Erythroblast (primary cell): ENCODE results near the gene C8B.

Experiments
- DNase-seq, 2 experiments: peaks; one replicate each; lab custom pipeline; 2025; lab: John Stamatoyannopoulos, UW
- GATA1 ChIP-seq: IDR thresholded peaks from 2 replicates; pipeline ENCODE4 v1.6.1; 2011; ENCODE audit warnings: low read depth, mild to moderate bottlenecking, control low read depth, low read length, moderate library complexity
- POLR2A ChIP-seq: IDR thresholded peaks from 2 replicates; pipeline ENCODE4 v1.6.1; 2011; ENCODE audit warnings: mild to moderate bottlenecking, low read length

C8B gene

DNA sequence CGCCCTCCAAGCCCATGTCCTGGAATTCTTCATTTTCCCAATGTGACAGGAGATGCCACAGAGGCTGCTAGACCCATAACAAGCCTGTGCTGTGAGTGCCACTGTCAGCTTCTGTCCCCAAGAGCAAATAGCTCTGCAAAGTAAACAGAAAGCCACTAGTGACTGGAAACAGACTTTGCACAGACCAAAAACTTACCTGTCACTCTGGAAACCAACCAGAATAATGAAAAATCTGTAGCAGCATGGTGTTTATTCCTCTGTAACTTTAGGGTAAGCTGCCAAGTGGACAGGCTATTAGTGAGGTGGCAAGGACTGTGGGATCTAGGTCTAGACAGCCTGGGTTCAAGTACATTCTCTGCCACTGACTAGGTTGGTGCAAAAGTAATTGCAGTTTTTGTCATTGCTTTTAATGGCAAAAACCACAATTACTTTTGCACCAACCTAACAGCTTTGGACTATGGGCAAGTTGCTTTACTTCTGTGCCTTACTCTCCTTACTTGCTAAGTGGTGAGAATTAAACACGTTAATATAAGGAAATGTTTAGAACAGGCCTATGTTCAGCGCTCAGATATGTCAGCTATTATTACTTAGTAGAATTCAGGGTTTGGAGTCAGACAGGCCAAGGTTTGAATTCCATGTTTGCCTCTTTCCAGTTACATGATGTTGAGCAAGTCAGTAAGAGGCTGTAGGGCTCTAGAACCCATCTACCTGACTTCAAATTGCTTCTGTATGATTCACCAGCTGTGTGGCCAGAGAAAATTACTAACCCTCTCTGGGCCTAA is at the start of gene C8B:
C8B (minus strand) TSS at position 100 of the 782 bp plus-strand sequence; CDS start at position 33, 67 bp downstream.
- TF ChIP-seq GATA1, result no peak
- TF ChIP-seq POLR2A, result no peak
- no peak for DNase-seq

DNA sequence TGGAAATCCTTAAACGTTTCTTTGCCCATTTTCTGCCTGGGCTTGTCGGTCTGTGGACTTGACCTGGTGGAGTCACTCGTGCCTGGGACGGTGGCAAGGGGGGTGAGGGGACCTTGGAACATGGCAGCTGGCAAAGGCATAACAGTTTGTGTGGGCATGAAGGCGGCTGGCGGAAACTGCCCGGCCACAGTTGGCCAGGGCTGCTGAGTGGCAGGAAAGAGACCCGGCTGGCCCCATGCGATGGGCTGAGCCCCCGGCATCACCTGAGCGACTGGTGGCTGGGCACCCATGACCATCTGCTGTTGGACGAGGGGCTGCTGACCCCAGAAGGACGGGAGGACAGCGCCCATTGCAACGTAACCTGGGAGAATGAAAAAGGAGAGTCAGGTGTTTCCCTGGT is 49.3 kb upstream of the C8B start:
- TF ChIP-seq POLR2A, result no peak
- TF ChIP-seq GATA1, result no peak
- no peak for DNase-seq

DNA sequence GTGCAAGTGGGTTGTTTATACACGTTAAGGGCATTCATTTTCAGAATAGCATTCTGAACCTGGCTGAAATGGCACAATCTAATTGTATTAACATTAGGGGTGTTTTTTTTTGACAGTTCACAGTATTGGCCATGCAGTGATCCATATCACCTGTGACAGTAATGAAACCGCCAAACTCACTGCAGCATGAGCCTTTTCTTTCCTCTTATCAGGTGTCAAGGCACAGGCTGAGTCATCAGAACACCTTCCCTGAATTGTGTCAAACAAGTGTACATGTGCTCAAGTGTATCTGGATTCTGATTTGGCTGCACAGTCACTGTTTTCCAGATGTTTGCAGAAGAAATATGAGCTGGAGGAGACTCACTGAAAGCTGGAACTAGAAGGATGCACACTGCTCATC is 47.7 kb upstream of the C8B start:
- no peak for DNase-seq
- no peak for TF ChIP-seq GATA1
- no peak for TF ChIP-seq POLR2A

DNA sequence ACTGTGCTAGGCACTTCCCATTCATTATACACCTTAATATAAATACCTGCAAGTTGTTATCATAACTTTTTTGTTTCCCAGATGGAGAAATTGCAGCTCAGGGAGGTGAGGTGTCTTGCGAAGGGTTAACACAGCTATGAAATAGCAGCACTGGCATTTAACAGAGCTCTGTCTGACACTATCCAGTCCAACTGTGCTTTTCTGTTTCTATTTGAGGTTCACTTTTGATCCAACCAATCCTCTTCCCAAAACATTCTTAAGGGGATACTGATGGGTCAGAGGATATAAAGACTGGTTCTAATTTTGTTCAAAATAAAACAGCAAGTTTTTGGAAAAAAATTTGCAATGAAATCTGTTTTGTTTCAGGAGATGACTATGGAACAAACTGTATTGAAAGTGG is 46.5 kb upstream of the C8B start:
- no peak for DNase-seq
- TF ChIP-seq GATA1, result no peak
- no peak for TF ChIP-seq POLR2A

DNA sequence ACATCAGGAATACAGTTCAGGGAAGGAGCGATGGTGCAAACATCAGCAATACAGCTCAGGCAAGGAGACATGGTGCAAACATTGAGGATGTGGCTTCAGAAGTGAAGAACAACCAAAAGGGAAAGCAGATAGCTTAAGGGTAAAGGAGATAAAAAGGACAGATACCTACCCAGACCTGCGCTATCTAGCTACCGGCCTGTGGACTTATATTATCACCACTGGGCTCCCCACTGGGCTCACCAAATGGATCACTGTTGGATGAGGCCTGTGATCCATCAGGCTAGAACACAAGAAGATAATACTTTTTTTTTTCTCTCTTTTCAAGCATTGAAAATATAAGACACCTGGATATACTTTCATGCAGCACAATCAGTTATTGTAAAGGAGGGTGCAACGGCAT is 44.7 kb upstream of the C8B start:
- TF ChIP-seq POLR2A (no peak), GATA1 (no peak)
- DNase-seq, result no peak

DNA sequence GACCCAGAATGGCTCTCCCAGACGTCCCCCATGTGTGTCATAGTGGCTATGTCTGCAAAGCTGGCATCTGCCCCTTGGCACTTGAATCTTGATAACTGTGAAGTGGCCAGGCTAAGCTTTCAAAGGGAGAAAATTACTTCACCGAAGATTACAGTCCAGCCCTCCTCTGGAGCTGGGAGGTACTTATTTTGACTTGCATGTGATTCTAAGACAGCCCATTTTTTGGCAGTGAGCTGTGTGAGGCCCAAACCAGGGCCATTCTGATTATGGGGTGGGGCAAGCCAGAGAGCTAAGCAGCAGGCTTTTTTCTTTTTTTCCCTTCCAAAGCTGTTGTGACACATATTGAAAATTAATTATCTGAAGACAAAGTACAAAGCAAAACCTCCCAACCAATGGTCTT is 42.1 kb upstream of the C8B start:
- DNase-seq, result no peak
- no peak for TF ChIP-seq POLR2A
- no peak for TF ChIP-seq GATA1

DNA sequence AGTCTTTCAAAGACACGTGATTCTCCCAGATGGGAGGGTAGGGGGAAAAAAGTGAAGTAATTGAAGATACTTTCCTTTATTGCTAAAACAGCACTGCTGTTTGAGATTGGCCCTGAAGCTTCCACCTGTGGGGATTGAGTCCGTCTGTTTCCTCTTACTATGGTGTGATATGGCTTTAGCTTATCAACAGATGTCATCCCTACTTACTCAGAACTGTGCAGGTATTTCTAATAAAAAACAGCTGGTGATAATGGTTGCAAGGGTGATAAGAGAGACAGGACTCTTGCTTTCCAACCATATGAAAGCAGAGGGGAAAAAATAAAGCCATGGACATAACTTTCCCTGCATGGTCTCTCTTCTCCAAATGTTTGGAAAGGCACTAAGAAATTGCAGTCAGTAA is 41.7 kb upstream of the C8B start:
- DNase-seq, result no peak
- TF ChIP-seq GATA1 (no peak), POLR2A (no peak)

DNA sequence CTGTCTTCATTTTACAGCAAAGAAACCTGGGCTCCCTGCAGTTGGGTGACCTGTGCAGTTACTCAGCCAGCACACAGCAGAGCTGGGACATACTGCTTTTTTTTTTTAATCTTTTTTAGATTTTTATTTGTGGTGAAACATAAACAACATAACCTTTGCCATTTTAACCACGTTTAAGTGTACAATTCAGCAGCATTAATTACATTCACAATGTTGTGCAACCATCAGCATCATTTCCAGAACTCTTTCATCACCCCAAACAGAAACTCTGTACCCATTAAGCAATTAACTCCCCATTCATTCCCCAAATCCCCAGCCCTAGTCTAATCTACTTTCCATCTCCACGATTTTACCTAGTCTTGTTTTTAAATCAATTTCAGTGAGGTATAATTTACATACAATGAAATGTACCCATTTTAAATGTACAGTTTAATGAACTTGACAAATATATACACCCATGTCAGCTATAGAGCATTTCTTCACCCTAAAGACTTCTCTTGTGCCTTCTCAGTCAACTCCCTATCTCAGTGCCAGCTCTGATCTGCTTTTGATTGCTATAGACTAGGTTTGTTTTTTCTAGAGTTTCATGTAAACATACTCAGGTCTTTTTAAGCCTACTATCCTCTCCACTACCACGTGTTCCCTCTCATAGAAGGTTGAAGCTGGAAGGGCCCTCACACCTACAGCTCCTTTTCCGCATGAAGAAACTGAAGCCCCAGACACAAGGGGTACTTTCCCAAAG is 37.8 kb upstream of the C8B start:
- DNase-seq, result no peak
- no peak for TF ChIP-seq POLR2A
- no peak for TF ChIP-seq GATA1

DNA sequence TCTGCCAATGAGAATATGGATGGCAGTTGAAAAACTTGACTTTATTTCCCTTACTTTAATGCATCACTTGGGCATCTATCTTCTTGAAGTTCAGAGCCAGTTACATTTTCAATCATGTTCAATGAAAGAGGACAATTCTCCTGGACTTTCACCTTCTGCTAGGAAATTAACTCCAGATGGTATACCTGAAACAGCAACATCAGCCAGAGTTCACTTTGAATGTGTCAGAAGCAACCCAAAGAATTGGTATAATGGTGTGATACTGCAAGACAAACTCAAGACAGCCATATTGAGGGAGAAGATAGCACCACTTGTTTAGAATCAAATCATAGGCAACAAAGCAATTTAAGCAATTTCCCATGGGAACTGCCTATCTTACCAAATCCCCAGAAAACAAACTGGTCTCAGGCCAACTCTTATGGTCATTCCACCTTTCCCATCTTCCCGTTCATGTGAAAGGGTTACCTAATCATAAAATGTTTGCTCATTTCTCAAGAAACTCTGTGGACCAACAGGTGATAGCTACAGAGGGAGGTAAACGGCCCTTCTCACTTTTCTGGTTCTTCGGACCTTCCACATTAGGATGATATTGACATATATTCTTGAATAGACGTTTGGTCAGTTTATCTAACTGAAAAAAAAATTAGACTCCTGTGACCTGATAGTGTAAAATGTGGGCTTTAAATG is 29.7 kb upstream of the C8B start:
- DNase-seq, result no peak
- TF ChIP-seq GATA1 (no peak), POLR2A (no peak)

DNA sequence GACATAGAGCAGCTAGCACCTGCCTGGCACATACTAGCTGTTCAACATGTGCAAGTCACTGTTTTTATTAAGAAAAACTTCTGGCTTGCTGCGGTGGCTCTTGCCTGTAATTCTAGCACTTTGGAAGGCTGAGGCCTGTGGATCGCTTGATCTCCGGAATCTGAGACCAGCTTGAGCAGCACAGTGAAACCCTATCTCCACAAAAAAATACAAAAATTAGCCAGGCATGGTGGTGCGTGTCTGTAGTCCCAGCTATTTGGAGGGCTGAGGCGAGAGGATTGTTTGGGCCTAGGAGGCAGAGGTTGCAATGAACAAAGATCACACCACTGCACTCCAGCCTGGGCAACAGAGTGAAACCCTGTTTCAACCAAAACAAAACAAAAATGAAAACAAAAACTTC is 27.7 kb upstream of the C8B start:
- no peak for DNase-seq
- no peak for TF ChIP-seq POLR2A
- no peak for TF ChIP-seq GATA1

DNA sequence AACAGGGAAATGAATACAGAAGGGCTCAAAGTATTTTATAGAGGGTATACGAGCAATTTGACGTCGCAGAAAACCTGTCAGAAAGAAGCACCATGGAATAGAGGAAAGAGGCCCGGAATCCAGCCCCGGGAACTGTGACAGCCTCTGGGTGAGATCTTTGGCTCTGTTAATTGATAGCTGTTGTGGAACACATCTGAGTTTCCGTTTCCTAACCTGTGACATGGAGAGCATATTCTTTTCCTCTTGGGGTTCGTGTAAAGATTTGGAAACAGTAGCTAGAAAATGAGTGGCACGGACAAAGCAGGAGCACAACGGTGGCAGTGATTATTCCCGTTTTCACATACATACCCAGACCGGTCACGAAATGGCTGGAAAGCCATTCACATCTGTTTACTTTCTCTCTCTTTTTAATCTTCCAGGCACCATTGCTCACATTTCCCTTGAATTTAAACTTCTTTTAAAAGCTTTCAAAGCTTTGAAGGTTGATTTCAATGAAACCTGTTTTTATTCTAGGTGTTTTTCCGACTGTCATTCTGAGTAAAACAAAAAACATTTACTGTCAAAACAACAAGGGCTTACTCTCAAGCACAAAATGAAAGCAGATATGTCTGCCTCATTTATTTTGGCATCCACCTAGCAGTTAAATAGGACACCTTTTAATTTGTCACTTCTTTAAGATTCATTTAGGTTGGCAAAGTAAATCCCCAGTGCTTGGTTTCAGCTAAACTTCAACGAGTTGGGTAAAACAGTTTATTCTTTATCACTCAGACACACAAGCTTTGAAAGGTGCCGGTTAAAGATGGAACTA is 26.7 kb upstream of the C8B start:
- no peak for DNase-seq
- TF ChIP-seq GATA1 (no peak), POLR2A (no peak)

DNA sequence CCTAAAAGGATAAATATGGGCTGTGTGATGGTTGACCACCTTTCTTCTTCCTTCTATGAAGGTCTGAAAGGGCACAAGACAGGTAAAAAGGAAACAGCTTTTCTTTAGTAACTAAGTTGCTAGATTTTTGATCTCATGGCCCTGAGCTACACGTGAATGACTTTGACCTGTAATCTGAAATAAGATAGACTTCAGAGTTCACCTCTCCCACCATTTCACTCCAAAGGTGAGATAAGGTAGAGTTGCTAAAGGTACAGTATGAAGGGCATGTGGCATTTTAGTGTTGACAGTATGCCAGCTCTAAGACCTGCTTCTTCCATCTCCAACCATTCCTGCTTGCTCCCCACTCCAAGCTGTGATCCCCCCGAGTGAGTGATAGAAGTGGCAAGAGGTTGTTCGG is 25.8 kb upstream of the C8B start:
- no peak for DNase-seq
- TF ChIP-seq POLR2A (no peak), GATA1 (no peak)

DNA sequence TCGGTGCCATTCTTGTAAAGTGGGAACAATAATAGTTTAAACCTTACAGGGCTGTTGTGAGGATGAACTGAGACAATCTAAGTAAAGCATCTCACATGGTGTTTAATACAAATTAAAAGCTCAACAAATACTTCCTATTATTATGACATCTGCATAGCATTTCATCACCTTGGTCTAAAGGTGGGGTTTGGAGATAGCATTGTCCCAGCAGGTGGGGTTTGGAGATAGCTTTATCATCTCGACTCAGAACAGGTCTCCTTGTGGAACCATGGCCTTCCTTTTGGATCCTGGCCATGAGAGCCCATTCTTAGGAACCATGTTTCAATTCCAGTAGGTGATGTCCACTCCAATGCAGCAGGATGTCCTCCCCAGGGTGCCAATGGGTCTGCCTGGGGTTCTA is 20.6 kb upstream of the C8B start:
- peak in 1 of 2 experiments; percentile 3 for DNase-seq
- TF ChIP-seq GATA1, result no peak
- no peak for TF ChIP-seq POLR2A

DNA sequence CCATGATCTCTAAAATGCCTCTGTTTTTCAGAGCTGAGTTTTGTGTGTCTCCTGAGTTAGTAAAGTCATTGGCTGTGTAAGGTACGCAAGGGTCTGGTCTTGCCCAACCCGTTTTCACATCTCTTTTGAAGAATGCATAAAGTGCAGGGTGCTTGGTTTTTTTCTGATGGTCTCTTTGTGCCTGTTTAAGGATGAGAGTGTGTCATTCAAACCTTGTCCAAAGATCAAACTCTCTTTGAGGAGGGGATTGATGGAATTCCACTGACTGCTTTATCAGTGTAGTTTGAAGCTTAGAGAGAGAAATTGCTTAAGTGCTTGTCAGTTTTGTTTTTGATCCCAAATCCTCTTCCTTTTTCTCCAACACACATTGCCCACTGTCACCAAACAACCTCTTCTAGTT is 20.0 kb upstream of the C8B start:
- DNase-seq, result no peak
- TF ChIP-seq GATA1 (no peak), POLR2A (no peak)

DNA sequence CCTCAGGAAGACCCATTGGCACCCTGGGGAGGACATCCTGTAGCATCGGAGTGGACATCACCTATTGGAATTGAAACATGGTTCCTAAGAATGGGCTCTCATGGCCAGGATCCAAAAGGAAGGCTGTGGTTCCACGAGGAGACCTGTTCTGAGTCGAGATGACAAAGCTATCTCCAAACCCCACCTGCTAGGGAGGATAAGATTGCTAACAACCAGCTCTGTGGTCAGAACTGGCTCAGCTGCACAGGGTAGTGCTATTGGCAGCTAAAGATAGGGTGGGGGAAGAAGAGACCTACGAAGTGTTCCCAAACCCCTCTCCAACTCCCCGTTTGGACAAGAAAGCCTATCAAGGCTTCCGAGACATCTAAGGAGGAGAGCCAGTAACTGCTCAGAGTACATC is 17.7 kb upstream of the C8B start:
- TF ChIP-seq GATA1 (no peak), POLR2A (no peak)
- DNase-seq, result peak in 1 of 2 experiments; percentile 5
